ENCODE data around the gene EHBP1L1. TPM values are rescaled to one million over a fixed set of nuclear protein-coding genes. Genes with fewer than 3 reads are reported as not detected.

EHBP1L1 gene
- total and polyA plus RNA-seq, 2 of the 8 experiments (the other 6 are each of a cell fraction or from before 2014, with no cell fraction given): 4.3 to 6.6 TPM

GRCh38 chr11:65612691-65613090 is 36.8 kb downstream of the EHBP1L1 start:
- Histone ChIP-seq H3K23me2 (ENCODE audit: low read depth, low read length) (peaks cover 17% of the 10 kb centered on the region), H3K4ac (replicated peaks; ENCODE audit: insufficient read length, low read depth, low read length) (no peak overlapping the region), H2BK5ac (ENCODE audit: low read depth, low read length) (no peak overlapping the region), H3K4me3 (ENCODE audit: extremely low read depth in 1 of 4, insufficient read depth in 2 of 4, low read depth in 3 of 4, low read length in 4 of 4) (peak overlapping the region in 3 of 4 experiments; percentile 4 to 88 (median 63); a peak in 1 of 8 replicates), H3K4me1 (replicated peaks in 1 of 4; ENCODE audit: control insufficient read depth in 3 of 4, insufficient read depth in 4 of 4, low read length in 3 of 4) (peaks cover 0 to 26% (median 13%) of the 10 kb centered on the region in 4 experiments; a peak in 5 of 7 replicates), H3K36me3 (ENCODE audit: control insufficient read depth in 2 of 4, insufficient read depth in 4 of 4, low read length in 3 of 4) (peaks cover 0 to 5% (median 2%) of the 10 kb centered on the region in 4 experiments; a peak in 1 of 8 replicates), H3K9ac (replicated peaks in 1 of 4; ENCODE audit: extremely low read depth in 1 of 4, low read depth in 3 of 4, low read length in 3 of 4) (no peak overlapping the region), H4K8ac (ENCODE audit: extremely low read depth, insufficient read depth, low read length) (peak overlapping the region; percentile 22; the same call in 1 of the 2 replicates), H3K27ac (ENCODE audit: low read depth, low read length) (no peak overlapping the region), H4K20me1 (replicated peaks in 1 of 2; ENCODE audit: control insufficient read depth in 1 of 2, insufficient read depth in 2 of 2, low read length in 2 of 2) (peaks cover 8 to 27% of the 10 kb centered on the region in 2 experiments), H4K5ac (ENCODE audit: insufficient read length, low read depth, low read length) (no peak overlapping the region), H3K9me3 (ENCODE audit: insufficient read depth in 2 of 2, low read depth in 1 of 2, low read length in 1 of 2) (no peaks in the 10 kb centered on the region), H3K27me3 (replicated peaks in 1 of 4; ENCODE audit: control insufficient read depth in 3 of 4, extremely low read depth in 1 of 4, insufficient read depth in 3 of 4, low read length in 3 of 4) (no peaks in the 10 kb centered on the region; a peak in 1 of 7 replicates), H3K79me2 (ENCODE audit: control insufficient read depth in 1 of 2, insufficient read depth in 2 of 2, low read length in 2 of 2) (peaks cover 11 to 27% of the 10 kb centered on the region in 2 experiments), H3K23ac (ENCODE audit: insufficient read length) (no peak overlapping the region), H2AFZ (ENCODE audit: low read length) (no peak overlapping the region), H3K14ac (ENCODE audit: insufficient read length) (no peak overlapping the region), H3K4me2 (ENCODE audit: insufficient read depth in 1 of 2, low read depth in 2 of 2, low read length in 2 of 2) (peak overlapping the region; percentile 69 to 87; a peak in 2 of 4 replicates), H2BK12ac (ENCODE audit: low read depth, low read length) (no peak overlapping the region), H2BK20ac (ENCODE audit: low read length) (no peak overlapping the region), H3K56ac (replicated peaks; ENCODE audit: insufficient read length, low read depth, low read length) (no peak overlapping the region), H2BK120ac (replicated peaks; ENCODE audit: low read depth, low read length) (no peak overlapping the region), H2BK15ac (ENCODE audit: low read length) (no peak overlapping the region), H2AK5ac (ENCODE audit: low read depth, low read length) (no peak overlapping the region), H3K79me1 (ENCODE audit: low read depth, low read length) (peaks cover 34% of the 10 kb centered on the region), H4K91ac (replicated peaks; ENCODE audit: insufficient read length, low read length) (peak overlapping the region; percentile 18), H3K18ac (ENCODE audit: extremely low read depth, low read length) (no peak overlapping the region)
- WGBS, 2 experiments (ENCODE audit: extremely low coverage in 1 of 2, insufficient coverage in 1 of 2, insufficient read length in 1 of 2, insufficient replicate concordance in 2 of 2, low coverage in 1 of 2, low lambda C conversion rate in 2 of 2, missing lambda C conversion rate in 1 of 2): 90% methylated on average over 7 of the region's 7 CpGs; no CpG with 5 or more reads in 1 of the 2 experiments
- ChIA-PET POLR2A (ENCODE audit: partially characterized antibody) (interaction anchor here (0.8 to 4.4 kb wide), 13 partner anchors 11 to 241 kb away, joined by 3 to 41 read pairs (median 3); partner anchors contain the start of genes FAM89B, KCNK7, NEAT1 and SIPA1), CTCF (ENCODE audit: partially characterized antibody) (interaction anchor here (0.6 to 3.8 kb wide), 8 partner anchors 9 to 92 kb away, joined by 3 to 30 read pairs (median 3); no protein-coding TSS in a partner anchor)
- FAIRE-seq (no peak), DNase-seq (ENCODE audit: low read depth in 1 of 2, low spot score in 2 of 2) (no peak)
- TF ChIP-seq SRF (IDR thresholded peaks at IDR 0.05; ENCODE audit: low read depth, low read length) (no peak), CREB1 (IDR thresholded peaks at IDR 0.05) (no peak), HDAC6 (IDR thresholded peaks at IDR 0.05; ENCODE audit: low read depth, low read length) (no peak), CBX8 (IDR thresholded peaks at IDR 0.05; ENCODE audit: borderline replicate concordance, low read depth, low read length) (no peak)
